ENCODE results near the gene RNU1-3. TPM values are rescaled to one million over a fixed set of nuclear protein-coding genes. Genes with fewer than 3 reads are reported as not detected.
A peak's percentile ranks its signal among the peaks of the same experiment; 100 is the strongest.
"Not testable (repeated sequence)": the region's sequence is repeated elsewhere in the genome, so short reads cannot be mapped to it uniquely, and the experiment has no call there.

The RNU1-3 gene
- total and polyA plus RNA-seq, 4 donors = under 0.01 to 16.7 (median under 0.01) TPM; not detected in 1

DNA sequence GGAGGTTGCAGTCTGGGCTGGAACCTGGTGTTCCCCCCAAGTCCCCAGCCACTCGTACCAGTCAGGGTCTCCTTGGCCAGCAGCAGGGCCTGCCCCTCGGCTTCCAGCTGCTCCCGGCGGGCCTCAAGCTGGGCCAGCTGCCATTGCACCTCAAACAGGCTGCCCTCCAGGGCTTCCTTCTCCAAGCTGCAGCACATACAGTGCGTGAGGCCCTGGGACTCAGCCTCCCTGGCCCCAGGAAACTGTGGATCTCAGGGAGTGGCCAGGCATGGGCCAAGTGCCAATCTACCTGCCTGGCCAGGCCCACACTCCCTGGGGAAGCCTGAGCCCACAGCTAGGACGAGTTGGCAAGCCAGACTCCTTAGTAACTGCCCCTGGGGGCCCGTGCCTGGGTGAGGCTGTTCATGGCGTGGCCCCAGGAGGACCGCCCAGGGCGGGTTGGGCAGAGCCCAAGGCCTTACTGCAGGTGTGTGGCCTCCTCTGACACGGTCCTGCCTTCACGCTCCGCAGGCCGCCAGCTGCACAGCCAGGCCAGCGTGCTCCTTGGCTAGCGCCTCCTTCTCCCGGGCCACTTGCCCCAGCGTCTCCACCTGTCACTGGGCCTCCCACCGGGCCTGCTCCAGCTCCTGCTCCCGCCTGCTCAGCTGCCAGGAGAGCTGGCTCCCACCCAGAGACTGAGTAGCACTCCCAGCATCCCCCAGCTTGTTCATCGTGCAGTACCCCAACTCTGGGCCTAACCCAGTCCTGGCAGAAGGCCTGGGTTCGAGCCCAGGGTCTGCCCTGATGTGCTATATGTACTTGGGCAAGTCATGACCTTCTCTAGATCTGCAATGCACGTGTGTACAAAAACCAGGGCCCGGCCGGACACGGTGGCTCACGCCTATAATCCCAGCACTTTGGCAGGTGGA lies 42.7 kb downstream of the RNU1-3 start:
- 59% methylated on average over 27 of the region's 27 CpGs for WGBS
- H3K9me3 ChIP-seq (ENCODE audit: control insufficient read depth in 4 of 4, low read length in 3 of 4); H3K9ac ChIP-seq (ENCODE audit: low read depth in 1 of 2, low read length in 2 of 2); H3K4me3 ChIP-seq (ENCODE audit: low read depth in 1 of 3, low read length in 3 of 3); H3K27me3 ChIP-seq (ENCODE audit: control insufficient read depth in 4 of 4, insufficient read depth in 4 of 4, low read length in 3 of 4); DNase-seq (ENCODE audit: low spot score): not testable (repeated sequence)
- Histone ChIP-seq H3K4me1 (ENCODE audit: control insufficient read depth in 4 of 4, insufficient read depth in 4 of 4, low read length in 3 of 4) (peaks cover 0 to 31% (median 25%) of the 10 kb centered on the region in 4 donors), H3K36me3 (ENCODE audit: control insufficient read depth in 4 of 4, insufficient read depth in 3 of 4, low read depth in 1 of 4, low read length in 3 of 4) (peaks cover 31 to 78% (median 45%) of the 10 kb centered on the region in 4 donors), H3K27ac (ENCODE audit: low read depth in 1 of 2, low read length in 2 of 2) (peak overlapping the region; percentile 42 to 79)
- TF ChIP-seq HNF4A (conservative IDR thresholded peaks at IDR 0.05) = peak in 1 of 2 donors; percentile 37

DNA sequence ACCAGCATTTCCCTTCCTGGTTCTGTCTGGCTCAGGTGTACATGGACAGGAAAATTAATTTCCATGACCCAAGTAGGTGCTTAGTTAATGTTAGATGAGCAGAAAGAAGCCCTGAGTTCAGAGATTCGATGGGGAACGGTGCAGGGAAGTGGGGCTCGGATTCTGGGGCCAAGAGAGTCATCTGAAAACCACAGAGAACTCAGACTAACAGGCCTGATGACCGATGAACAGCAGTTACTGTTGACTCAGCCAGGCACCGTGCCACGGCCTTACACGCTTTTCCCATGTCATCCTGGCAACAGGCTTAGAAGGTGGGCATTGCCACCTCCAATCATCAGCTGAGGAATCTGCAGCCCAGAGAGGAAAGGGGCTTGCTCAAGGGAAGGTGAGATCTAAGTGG lies 43.4 kb downstream of the RNU1-3 start:
- H3K27me3 ChIP-seq (ENCODE audit: control insufficient read depth in 4 of 4, insufficient read depth in 4 of 4, low read length in 3 of 4); DNase-seq (ENCODE audit: low spot score); H3K9me3 ChIP-seq (ENCODE audit: control insufficient read depth in 4 of 4, low read length in 3 of 4); H3K9ac ChIP-seq (ENCODE audit: low read depth in 1 of 2, low read length in 2 of 2); H3K4me3 ChIP-seq (ENCODE audit: low read depth in 1 of 3, low read length in 3 of 3): not testable (repeated sequence)
- H3K27ac ChIP-seq (ENCODE audit: low read depth in 1 of 2, low read length in 2 of 2) = peak overlapping the region in 1 of 2 donors; percentile 79
- H3K4me1 ChIP-seq (ENCODE audit: control insufficient read depth in 4 of 4, insufficient read depth in 4 of 4, low read length in 3 of 4) = peaks cover 0 to 31% (median 25%) of the 10 kb centered on the region in 4 donors
- H3K36me3 ChIP-seq (ENCODE audit: control insufficient read depth in 4 of 4, insufficient read depth in 3 of 4, low read depth in 1 of 4, low read length in 3 of 4) = peaks cover 24 to 77% (median 43%) of the 10 kb centered on the region in 4 donors
- WGBS = 42% methylated on average over 7 of the region's 7 CpGs
- TF ChIP-seq RXRA (IDR thresholded peaks at IDR 0.05) (peak in 1 of 2 donors; percentile 49), FOXA2 (IDR thresholded peaks at IDR 0.05) (peak; percentile 82), RAD21 (IDR thresholded peaks at IDR 0.05) (peak in 1 of 2 donors; percentile 5), JUND (IDR thresholded peaks at IDR 0.05) (peak in 1 of 2 donors; percentile 76), HNF4A (conservative IDR thresholded peaks at IDR 0.05) (peak in 1 of 2 donors; percentile 32), FOXA1 (IDR thresholded peaks at IDR 0.05) (peak; percentile 83)

DNA sequence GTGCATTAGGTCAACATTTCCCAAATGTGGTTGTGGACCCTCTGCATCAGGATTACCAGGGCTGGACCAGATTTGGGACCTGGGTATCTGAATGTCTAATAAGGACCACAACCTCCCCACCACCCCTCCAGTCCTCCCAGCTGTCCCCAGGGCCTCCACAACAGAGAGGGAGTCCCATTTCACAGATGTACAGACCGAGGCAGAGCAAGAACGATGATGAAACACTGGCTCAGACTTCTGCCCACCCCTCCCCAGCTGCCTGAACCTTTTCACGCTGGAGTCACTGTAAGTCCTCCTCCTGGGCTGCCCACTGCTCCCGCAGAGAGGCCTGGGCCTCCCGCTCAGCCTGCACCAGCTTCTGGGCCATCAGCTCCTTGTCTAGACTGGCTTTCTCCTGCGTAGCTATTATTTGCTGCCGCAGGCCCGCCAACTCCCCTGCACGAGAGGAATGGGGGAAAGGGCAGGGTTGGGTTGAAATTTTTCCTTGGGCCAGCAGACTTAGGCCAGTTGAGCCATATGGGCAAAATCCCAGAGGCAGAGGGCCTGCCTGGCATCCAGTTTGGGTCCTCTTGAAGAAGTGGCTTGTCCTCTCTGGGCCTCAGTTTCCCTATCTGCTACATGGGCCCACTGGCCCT lies 45.0 kb downstream of the RNU1-3 start:
- not testable (repeated sequence) for H3K4me3 ChIP-seq (ENCODE audit: low read depth in 1 of 3, low read length in 3 of 3); H3K9ac ChIP-seq (ENCODE audit: low read depth in 1 of 2, low read length in 2 of 2); H3K27ac ChIP-seq (ENCODE audit: low read depth in 1 of 2, low read length in 2 of 2); H3K27me3 ChIP-seq (ENCODE audit: control insufficient read depth in 4 of 4, insufficient read depth in 4 of 4, low read length in 3 of 4); DNase-seq (ENCODE audit: low spot score); H3K9me3 ChIP-seq (ENCODE audit: control insufficient read depth in 4 of 4, low read length in 3 of 4)
- Histone ChIP-seq H3K36me3 (ENCODE audit: control insufficient read depth in 4 of 4, insufficient read depth in 3 of 4, low read depth in 1 of 4, low read length in 3 of 4) (peaks cover 20 to 83% (median 47%) of the 10 kb centered on the region in 4 donors), H3K4me1 (ENCODE audit: control insufficient read depth in 4 of 4, insufficient read depth in 4 of 4, low read length in 3 of 4) (peaks cover 0 to 31% (median 25%) of the 10 kb centered on the region in 4 donors)
- 93% methylated on average over 9 of the region's 9 CpGs for WGBS

DNA sequence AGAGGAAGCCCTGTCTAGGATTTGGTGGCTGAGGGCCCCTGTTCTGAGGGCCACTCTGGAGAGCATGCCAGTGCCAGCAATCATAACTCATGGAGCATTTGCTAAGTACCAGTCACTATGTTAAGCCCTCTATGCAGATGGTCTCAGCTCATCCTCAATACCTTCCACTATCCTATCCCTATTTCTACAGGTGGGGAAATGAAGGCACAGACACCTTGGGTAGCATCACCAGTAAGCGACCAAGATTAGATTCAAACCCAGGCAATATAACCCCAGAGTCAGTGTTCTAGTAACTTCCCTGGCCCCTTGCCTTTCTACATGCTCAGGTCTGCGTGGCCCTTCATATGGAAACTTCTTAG lies 45.5 kb downstream of the RNU1-3 start:
- 95% methylated on average over 2 of the region's 2 CpGs for WGBS
- DNase-seq (ENCODE audit: low spot score) = no peak
- Histone ChIP-seq H3K4me1 (ENCODE audit: control insufficient read depth in 4 of 4, insufficient read depth in 4 of 4, low read length in 3 of 4) (peaks cover 0 to 30% (median 25%) of the 10 kb centered on the region in 4 donors), H3K9me3 (ENCODE audit: control insufficient read depth in 4 of 4, low read length in 3 of 4) (no peaks in the 10 kb centered on the region), H3K27ac (ENCODE audit: low read depth in 1 of 2, low read length in 2 of 2) (peak overlapping the region in 1 of 2 donors; percentile 21), H3K9ac (ENCODE audit: low read depth in 1 of 2, low read length in 2 of 2) (no peak overlapping the region), H3K36me3 (ENCODE audit: control insufficient read depth in 4 of 4, insufficient read depth in 3 of 4, low read depth in 1 of 4, low read length in 3 of 4) (peaks cover 17 to 80% (median 43%) of the 10 kb centered on the region in 4 donors), H3K4me3 (ENCODE audit: low read depth in 1 of 3, low read length in 3 of 3) (no peak overlapping the region), H3K27me3 (ENCODE audit: control insufficient read depth in 4 of 4, insufficient read depth in 4 of 4, low read length in 3 of 4) (no peaks in the 10 kb centered on the region)
- TF ChIP-seq JUND (IDR thresholded peaks at IDR 0.05) = no peak
- TF ChIP-seq FOXA1 (IDR thresholded peaks at IDR 0.05) = no peak
- TF ChIP-seq, protein P1, sequence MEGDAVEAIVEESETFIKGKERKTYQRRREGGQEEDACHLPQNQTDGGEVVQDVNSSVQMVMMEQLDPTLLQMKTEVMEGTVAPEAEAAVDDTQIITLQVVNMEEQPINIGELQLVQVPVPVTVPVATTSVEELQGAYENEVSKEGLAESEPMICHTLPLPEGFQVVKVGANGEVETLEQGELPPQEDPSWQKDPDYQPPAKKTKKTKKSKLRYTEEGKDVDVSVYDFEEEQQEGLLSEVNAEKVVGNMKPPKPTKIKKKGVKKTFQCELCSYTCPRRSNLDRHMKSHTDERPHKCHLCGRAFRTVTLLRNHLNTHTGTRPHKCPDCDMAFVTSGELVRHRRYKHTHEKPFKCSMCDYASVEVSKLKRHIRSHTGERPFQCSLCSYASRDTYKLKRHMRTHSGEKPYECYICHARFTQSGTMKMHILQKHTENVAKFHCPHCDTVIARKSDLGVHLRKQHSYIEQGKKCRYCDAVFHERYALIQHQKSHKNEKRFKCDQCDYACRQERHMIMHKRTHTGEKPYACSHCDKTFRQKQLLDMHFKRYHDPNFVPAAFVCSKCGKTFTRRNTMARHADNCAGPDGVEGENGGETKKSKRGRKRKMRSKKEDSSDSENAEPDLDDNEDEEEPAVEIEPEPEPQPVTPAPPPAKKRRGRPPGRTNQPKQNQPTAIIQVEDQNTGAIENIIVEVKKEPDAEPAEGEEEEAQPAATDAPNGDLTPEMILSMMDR (IDR thresholded peaks at IDR 0.05; ENCODE audit: low read depth, low read length, missing input control) = no peak
- no peak for TF ChIP-seq FOXA2 (IDR thresholded peaks at IDR 0.05)
- TF ChIP-seq YY1 (IDR thresholded peaks at IDR 0.05) = no peak
- TF ChIP-seq SP1 (IDR thresholded peaks at IDR 0.05) = no peak
- TF ChIP-seq, protein P2, sequence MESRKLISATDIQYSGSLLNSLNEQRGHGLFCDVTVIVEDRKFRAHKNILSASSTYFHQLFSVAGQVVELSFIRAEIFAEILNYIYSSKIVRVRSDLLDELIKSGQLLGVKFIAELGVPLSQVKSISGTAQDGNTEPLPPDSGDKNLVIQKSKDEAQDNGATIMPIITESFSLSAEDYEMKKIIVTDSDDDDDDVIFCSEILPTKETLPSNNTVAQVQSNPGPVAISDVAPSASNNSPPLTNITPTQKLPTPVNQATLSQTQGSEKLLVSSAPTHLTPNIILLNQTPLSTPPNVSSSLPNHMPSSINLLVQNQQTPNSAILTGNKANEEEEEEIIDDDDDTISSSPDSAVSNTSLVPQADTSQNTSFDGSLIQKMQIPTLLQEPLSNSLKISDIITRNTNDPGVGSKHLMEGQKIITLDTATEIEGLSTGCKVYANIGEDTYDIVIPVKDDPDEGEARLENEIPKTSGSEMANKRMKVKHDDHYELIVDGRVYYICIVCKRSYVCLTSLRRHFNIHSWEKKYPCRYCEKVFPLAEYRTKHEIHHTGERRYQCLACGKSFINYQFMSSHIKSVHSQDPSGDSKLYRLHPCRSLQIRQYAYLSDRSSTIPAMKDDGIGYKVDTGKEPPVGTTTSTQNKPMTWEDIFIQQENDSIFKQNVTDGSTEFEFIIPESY (IDR thresholded peaks at IDR 0.05) = no peak
- TF ChIP-seq, protein P3, sequence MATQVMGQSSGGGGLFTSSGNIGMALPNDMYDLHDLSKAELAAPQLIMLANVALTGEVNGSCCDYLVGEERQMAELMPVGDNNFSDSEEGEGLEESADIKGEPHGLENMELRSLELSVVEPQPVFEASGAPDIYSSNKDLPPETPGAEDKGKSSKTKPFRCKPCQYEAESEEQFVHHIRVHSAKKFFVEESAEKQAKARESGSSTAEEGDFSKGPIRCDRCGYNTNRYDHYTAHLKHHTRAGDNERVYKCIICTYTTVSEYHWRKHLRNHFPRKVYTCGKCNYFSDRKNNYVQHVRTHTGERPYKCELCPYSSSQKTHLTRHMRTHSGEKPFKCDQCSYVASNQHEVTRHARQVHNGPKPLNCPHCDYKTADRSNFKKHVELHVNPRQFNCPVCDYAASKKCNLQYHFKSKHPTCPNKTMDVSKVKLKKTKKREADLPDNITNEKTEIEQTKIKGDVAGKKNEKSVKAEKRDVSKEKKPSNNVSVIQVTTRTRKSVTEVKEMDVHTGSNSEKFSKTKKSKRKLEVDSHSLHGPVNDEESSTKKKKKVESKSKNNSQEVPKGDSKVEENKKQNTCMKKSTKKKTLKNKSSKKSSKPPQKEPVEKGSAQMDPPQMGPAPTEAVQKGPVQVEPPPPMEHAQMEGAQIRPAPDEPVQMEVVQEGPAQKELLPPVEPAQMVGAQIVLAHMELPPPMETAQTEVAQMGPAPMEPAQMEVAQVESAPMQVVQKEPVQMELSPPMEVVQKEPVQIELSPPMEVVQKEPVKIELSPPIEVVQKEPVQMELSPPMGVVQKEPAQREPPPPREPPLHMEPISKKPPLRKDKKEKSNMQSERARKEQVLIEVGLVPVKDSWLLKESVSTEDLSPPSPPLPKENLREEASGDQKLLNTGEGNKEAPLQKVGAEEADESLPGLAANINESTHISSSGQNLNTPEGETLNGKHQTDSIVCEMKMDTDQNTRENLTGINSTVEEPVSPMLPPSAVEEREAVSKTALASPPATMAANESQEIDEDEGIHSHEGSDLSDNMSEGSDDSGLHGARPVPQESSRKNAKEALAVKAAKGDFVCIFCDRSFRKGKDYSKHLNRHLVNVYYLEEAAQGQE (IDR thresholded peaks at IDR 0.05) = no peak
- no peak for TF ChIP-seq EGR1 (IDR thresholded peaks at IDR 0.05; ENCODE audit: low read depth in 2 of 2)
- TF ChIP-seq, protein P4, sequence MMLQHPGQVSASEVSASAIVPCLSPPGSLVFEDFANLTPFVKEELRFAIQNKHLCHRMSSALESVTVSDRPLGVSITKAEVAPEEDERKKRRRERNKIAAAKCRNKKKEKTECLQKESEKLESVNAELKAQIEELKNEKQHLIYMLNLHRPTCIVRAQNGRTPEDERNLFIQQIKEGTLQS (IDR thresholded peaks at IDR 0.05) = no peak

Data from liver (tissue), 9 donors.